ENCODE measurements around the gene ADAM15. TPM values are rescaled to one million over a fixed set of nuclear protein-coding genes. Genes with fewer than 3 reads are reported as not detected.

Gene ADAM15
- total and polyA plus RNA-seq, 12 donors, result 46.7 to 305 (median 65.0) TPM

DNA sequence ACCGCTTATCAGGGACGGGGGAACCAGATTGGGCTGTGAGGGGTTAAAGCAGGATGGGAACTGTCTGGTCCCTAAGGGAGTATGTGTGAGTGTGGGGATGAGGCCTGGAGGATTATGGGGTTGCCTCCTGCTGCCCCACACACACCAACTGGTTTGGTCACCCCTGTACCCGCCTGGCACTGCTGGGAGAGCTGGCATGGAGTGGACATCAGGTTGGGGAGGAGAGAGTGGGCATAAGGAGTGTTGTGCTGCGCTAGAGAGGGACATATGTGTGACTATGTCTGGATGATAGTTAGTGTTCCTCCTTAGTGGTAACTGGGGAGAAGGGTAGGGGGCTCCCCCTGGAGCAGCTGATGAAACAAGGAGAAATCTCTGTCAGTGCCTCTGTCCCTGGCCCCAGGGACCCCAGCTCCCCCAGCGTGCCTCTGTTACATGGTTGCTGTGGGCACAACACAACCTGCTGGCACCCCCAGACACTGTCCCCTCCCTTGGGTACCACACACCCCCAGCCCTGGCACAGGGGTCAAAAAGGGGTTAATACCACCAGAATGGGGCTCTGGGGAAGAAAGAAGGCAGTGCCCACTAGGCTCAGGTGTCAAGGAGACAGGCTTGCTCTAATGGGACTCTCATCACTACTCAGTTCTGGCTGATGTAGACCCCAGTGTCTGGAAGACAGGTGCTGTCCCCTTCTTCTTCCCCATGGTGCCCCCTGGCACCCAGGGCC lies 46.6 kb upstream of the ADAM15 start:
- ATAC-seq, result no peak
- Histone ChIP-seq H3K4me1 (peaks cover 29 to 71% (median 60%) of the 10 kb centered on the region in 9 donors), H3K27ac (peak overlapping the region; percentile 90 to 98 (median 96)), H3K4me3 (peak overlapping the region; percentile 50 to 97 (median 91)), H3K36me3 (no peaks in the 10 kb centered on the region), H3K9me3 (no peaks in the 10 kb centered on the region), H3K27me3 (no peaks in the 10 kb centered on the region)
- no peak for DNase-seq
- WGBS, 2 donors, result 24 to 33% methylated on average over 5 of the region's 5 CpGs
- TF ChIP-seq CTCF (IDR thresholded peaks at IDR 0.05), result no peak
- intact Hi-C loops (cut with DNase I), result loop anchor here in 3 of 10 donors (5.0 to 10.0 kb wide), 3 partner anchors 42 to 60 kb away; partner anchors contain the start of genes ADAM15 (in 1 of the 3), EFNA4 (in 1 of the 3) and PYGO2 (in 1 of the 3)

DNA sequence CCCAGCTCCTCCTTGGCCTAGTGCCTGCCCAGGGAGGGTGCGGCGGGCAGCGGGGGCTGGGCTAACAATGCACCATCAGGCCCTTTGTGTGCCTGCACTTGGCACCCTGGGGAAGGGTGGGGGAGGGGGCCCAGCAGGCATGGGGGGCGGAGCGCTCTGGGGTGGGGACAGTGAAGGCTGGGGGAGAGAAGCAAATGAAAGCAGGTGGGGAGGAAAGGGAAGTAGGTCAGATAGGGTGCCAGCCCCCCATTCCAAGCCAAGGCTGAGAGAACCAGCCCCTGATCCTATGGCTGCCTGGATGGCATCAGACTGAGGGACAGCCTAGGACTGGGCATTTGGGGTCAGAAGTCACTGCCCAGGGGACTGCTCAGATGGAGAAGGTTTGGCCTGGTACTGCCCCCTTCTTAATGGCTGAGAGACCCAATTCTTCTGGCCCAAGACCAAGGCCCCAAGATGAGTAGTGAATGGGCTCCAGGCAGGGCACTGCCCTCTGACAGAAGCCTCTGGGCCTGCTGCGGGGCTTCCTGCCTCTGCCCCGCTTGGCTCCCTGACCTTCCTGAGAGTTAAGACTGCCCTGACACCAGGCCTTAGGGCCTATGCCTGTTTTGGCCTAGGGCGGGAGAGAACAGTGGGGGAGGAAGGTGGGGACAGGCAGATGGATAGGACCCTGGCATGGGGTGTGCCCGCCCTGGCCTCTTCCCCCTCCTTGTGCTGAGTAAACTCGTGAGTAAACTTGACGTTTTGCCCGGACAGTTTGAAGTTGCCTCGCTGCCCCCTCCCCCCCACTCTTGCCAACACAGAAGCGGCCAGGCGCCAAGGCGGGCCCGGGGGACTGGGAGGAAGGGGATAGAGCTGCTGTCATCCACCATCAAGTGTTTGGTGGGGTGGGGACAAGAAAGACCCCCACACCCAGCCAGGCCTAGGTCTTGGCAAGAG lies 45.8 kb upstream of the ADAM15 start:
- intact Hi-C loops (cut with DNase I), result loop anchor here in 1 of 10 donors (10.0 kb wide), 1 partner anchor 59 kb away; the partner anchor contains the start of gene EFNA4
- Histone ChIP-seq H3K27ac (peak overlapping the region; percentile 90 to 98 (median 96)), H3K36me3 (no peaks in the 10 kb centered on the region), H3K4me3 (peak overlapping the region in 8 of 10 donors; percentile 87 to 97 (median 92)), H3K27me3 (no peaks in the 10 kb centered on the region), H3K4me1 (peaks cover 26 to 70% (median 54%) of the 10 kb centered on the region in 9 donors), H3K9me3 (no peaks in the 10 kb centered on the region)
- TF ChIP-seq CTCF (IDR thresholded peaks at IDR 0.05), result no peak
- 43 to 44% methylated on average over 17 of the region's 17 CpGs for WGBS, 2 donors
- DNase-seq (peak; percentile 69 to 80), ATAC-seq (peak in 6 of 8 donors; percentile 3 to 25 (median 12))

DNA sequence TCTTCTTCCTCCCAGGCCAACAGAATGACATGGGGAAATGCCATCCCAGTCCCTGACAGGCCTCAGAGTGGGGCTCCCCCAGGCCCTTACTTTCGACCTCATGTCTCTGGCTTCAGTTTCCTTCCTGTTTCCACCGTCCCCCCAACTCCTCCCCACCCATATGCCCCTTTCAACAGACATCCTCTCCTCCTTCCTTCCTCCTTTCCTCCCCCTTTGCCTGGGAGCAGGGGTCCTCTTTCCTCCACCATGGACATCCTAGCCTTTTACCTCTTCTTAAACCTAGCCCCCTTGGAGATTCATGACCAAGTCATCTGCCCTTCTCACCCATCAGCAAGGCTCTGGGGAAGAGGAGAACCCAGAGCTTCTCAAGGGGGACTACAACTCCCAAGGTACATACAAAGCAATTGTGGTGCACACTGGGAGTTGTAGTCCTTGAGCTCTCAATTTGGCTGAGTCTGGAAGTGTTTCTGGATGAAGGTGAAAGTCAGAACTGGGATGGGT lies 44.5 kb upstream of the ADAM15 start:
- Histone ChIP-seq H3K4me1 (peaks cover 26 to 79% (median 66%) of the 10 kb centered on the region in 9 donors), H3K27ac (peak overlapping the region in 9 of 10 donors; percentile 63 to 98 (median 96)), H3K36me3 (no peaks in the 10 kb centered on the region), H3K4me3 (peak overlapping the region in 1 of 10 donors; percentile 14), H3K27me3 (no peaks in the 10 kb centered on the region), H3K9me3 (no peaks in the 10 kb centered on the region)
- 39 to 45% methylated on average over 2 of the region's 2 CpGs for WGBS, 2 donors
- DNase-seq (no peak), ATAC-seq (no peak)
- intact Hi-C loops (cut with DNase I), result loop anchor here in 1 of 10 donors (10.0 kb wide), 1 partner anchor 58 kb away; the partner anchor contains the start of gene EFNA4
- TF ChIP-seq CTCF (IDR thresholded peaks at IDR 0.05), result no peak

Data from heart right ventricle (tissue), 16 donors.